HCT116 (cell line): Measurements from ENCODE around the gene TKFC. TPM values are rescaled to one million over a fixed set of nuclear protein-coding genes. Genes with fewer than 3 reads are reported as not detected.

Experiments used
- ATAC-seq: fragments of 200-7000 bp; cut with Tn5 transposase; 2 replicates; pipeline ENCODE4 v1.9.1; 2020; ENCODE audit warnings: mild to moderate bottlenecking, moderate library complexity
- BruUV-seq: library from RNA; stranded (reverse); fragments of 400-500 nt; replicated peaks from 2 replicates; lab custom pipeline; 2021; lab: Mats Ljungman, UMichigan
- CTCF ChIA-PET: fragments of 300-600 bp; sonication (Branson Sonifier 250); formaldehyde crosslinking; loops from one replicate; lab custom pipeline; 2021; ENCODE audit warnings: antibody characterized with exemption; lab: Charles Lee
- POLR2A ChIA-PET: fragments of 300-600, 350-600 bp; sonication (Branson Sonifier 250); formaldehyde crosslinking; loops from one replicate; lab custom pipeline; 2021; ENCODE audit warnings: antibody characterized with exemption; lab: Charles Lee
- RAD21 ChIA-PET, 2 experiments: fragments of 300-600 bp; sonication (Branson Sonifier 250); formaldehyde crosslinking; loops; one replicate each; lab custom pipeline; 2023; ENCODE audit warnings: low total read pairs in 2 of 2; ENCODE audit not compliant: uncharacterized antibody in 2 of 2, unreplicated experiment in 2 of 2, low non-redundant PET in 1 of 2; lab: Charles Lee
- DNase-seq: peaks from one replicate; pipeline ENCODE4 v3.0.0-alpha.2; 2010; ENCODE audit warnings: low read depth, low spot score
- H2AFZ ChIP-seq: fragments of 200-600 bp; shearing (Covaris generic), sonication (generic); 2 replicates; pipeline ENCODE4 v1.6.1; 2017; ENCODE audit warnings: low read depth, mixed run types, mixed read lengths, antibody characterized with exemption, low read length; ENCODE audit not compliant: poor library complexity, severe bottlenecking
- H3K27ac ChIP-seq: 2 replicates; pipeline ENCODE4 v1.5.1; 2012; ENCODE audit warnings: low read depth, low read length
- H3K27me3 ChIP-seq: fragments of 200-600 bp; sonication (generic); 2 replicates; pipeline ENCODE4 v1.6.1; 2016; ENCODE audit warnings: mixed run types, low read length, mixed read lengths; ENCODE audit not compliant: insufficient read depth
- H3K36me3 ChIP-seq, 2 experiments: fragments of 200-500 bp in 1 of 2; fragments of 200-600 bp in 1 of 2; sonication (Bioruptor generic) in 1 of 2; sonication (generic) in 1 of 2; 2 replicates each; pipeline versions ENCODE4 v1.5.1 to v1.6.1; 2014 to 2016; ENCODE audit warnings: low read length in 2 of 2, inconsistent platforms in 1 of 2, mixed read lengths in 1 of 2, mixed run types in 1 of 2; ENCODE audit not compliant: insufficient read depth in 2 of 2, control insufficient read depth in 1 of 2
- H3K4me1 ChIP-seq, 2 experiments: fragments of 200-600 bp in 1 of 2; sonication (generic) in 1 of 2; 2 replicates each; pipeline versions ENCODE4 v1.5.1 to v1.6.1; 2012 to 2017; ENCODE audit warnings: low read length in 2 of 2, inconsistent platforms in 1 of 2, mild to moderate bottlenecking in 1 of 2, mixed read lengths in 1 of 2, mixed run types in 1 of 2, moderate library complexity in 1 of 2; ENCODE audit not compliant: insufficient read depth in 2 of 2, control insufficient read depth in 1 of 2
- H3K4me2 ChIP-seq: fragments of 200-600 bp; sonication (generic); 2 replicates; pipeline ENCODE4 v1.6.1; 2017; ENCODE audit warnings: mixed run types, low read length, mixed read lengths
- H3K4me3 ChIP-seq, 2 experiments: fragments of 200-600 bp in 1 of 2; sonication (generic) in 1 of 2; replicated peaks in 1 of 2; 2 replicates each; pipeline ENCODE4 v1.5.1; 2011 to 2016; ENCODE audit warnings: low read length in 2 of 2, control low read depth in 1 of 2, low read depth in 1 of 2, mild to moderate bottlenecking in 1 of 2, mixed read lengths in 1 of 2, mixed run types in 1 of 2
- H3K79me2 ChIP-seq: fragments of 200-600 bp; sonication (generic); 2 replicates; pipeline ENCODE4 v1.6.1; 2017; ENCODE audit warnings: mild to moderate bottlenecking, mixed run types, low read length, moderate library complexity, mixed read lengths; ENCODE audit not compliant: insufficient read depth
- H3K9ac ChIP-seq: fragments of 200-600 bp; sonication (generic); 2 replicates; pipeline ENCODE4 v1.6.1; 2016; ENCODE audit warnings: low read length, mixed read lengths
- H3K9me2 ChIP-seq: fragments of 200-600 bp; sonication (generic), shearing (Covaris generic); 2 replicates; pipeline ENCODE4 v1.6.1; 2017; ENCODE audit warnings: mixed run types, mild to moderate bottlenecking, moderate library complexity; ENCODE audit not compliant: insufficient read depth
- H3K9me3 ChIP-seq, 2 experiments: fragments of 200-500 bp in 1 of 2; fragments of 200-600 bp in 1 of 2; sonication (Bioruptor generic) in 1 of 2; sonication (generic) in 1 of 2; 2 replicates each; pipeline ENCODE4 v1.6.1; 2014 to 2017; ENCODE audit warnings: low read length in 2 of 2, mixed read lengths in 2 of 2, inconsistent platforms in 1 of 2, low read depth in 1 of 2, mild to moderate bottlenecking in 1 of 2, mixed run types in 1 of 2, moderate library complexity in 1 of 2; ENCODE audit not compliant: control insufficient read depth in 1 of 2, insufficient read depth in 1 of 2
- H4K20me1 ChIP-seq: fragments of 200-600 bp; sonication (generic), shearing (Covaris generic); 2 replicates; pipeline ENCODE4 v1.6.1; 2017; ENCODE audit warnings: mixed run types, mild to moderate bottlenecking, moderate library complexity; ENCODE audit not compliant: insufficient read depth
- CBX3 ChIP-seq: IDR thresholded peaks from 2 replicates; pipeline ENCODE4 v1.6.1; 2012; ENCODE audit warnings: low read depth
- FOSL1 ChIP-seq: IDR thresholded peaks from 2 replicates; pipeline ENCODE4 v1.6.1; 2012; ENCODE audit warnings: low read depth
- JUND ChIP-seq: IDR thresholded peaks from 2 replicates; pipeline ENCODE4 v1.6.1; 2012
- RAD21 ChIP-seq: IDR thresholded peaks from 2 replicates; pipeline ENCODE4 v1.6.1; 2012; ENCODE audit warnings: low read depth, mild to moderate bottlenecking
- SIN3A ChIP-seq: IDR thresholded peaks from 2 replicates; pipeline ENCODE4 v1.6.1; 2012; ENCODE audit warnings: low read depth
- SRF ChIP-seq: IDR thresholded peaks from 2 replicates; pipeline ENCODE4 v1.6.1; 2012; ENCODE audit warnings: low read depth
- YY1 ChIP-seq: IDR thresholded peaks from 2 replicates; pipeline ENCODE4 v1.6.1; 2011; ENCODE audit warnings: low read length, low read depth, moderate library complexity, mild to moderate bottlenecking; ENCODE audit not compliant: insufficient replicate concordance; ENCODE audit errors: extremely low read depth
- ZFX ChIP-seq: fragments of 450-650 bp; IDR thresholded peaks from 2 replicates; pipeline ENCODE4 v1.6.1; 2017
- ZNF274 ChIP-seq: fragments of 200-500 bp; sonication (Bioruptor generic); IDR thresholded peaks from 2 replicates; pipeline ENCODE4 v1.6.1; 2014; ENCODE audit warnings: mild to moderate bottlenecking, low read depth, low read length, inconsistent platforms
- intact Hi-C: fragments of 100-400 bp; cut with micrococcal nuclease; formaldehyde crosslinking; loops from 2 replicates; pipeline ENCODE4 v1.10.0; 2022
- total RNA-seq: library from RNA; stranded (reverse); gene quantifications from one replicate; pipeline ENCODE4 v1.2.1, GENCODE V29; 2021; ENCODE audit not compliant: unreplicated experiment
- TF ChIP-seq, protein P1 (sequence below): IDR thresholded peaks from 2 replicates; pipeline ENCODE4 v1.6.1; 2012

TKFC gene
- total RNA-seq, 1 experiment from 2014 or later, result 156 TPM

- ATAC-seq (no peak), DNase-seq (no peak)
- H4K20me1 ChIP-seq, result no peaks in the 10 kb centered on the region
- no peaks in the 10 kb centered on the region for H3K79me2 ChIP-seq
- no peaks in the 10 kb centered on the region for H3K27me3 ChIP-seq
- ChIA-PET CTCF (interaction anchor here (2.1 kb wide), 1 partner anchor 14 kb away, joined by 14 read pairs; no protein-coding TSS in a partner anchor), RAD21 (no interaction called here), POLR2A (interaction anchor here (1.8 kb wide), 1 partner anchor 12 kb away, joined by 5 read pairs; the partner anchor contains the start of genes CYB561A3 and TMEM138)
- BruUV-seq, result no TSS peak
- no peak overlapping the region for H2AFZ ChIP-seq
- H3K4me3 ChIP-seq, result no peak overlapping the region
- H3K9me2 ChIP-seq, result no peaks in the 10 kb centered on the region
- H3K9ac ChIP-seq, result no peak overlapping the region
- peaks cover 7 to 8% of the 10 kb centered on the region in 2 experiments; a peak in 3 of 4 replicates for H3K36me3 ChIP-seq
- no peak overlapping the region for H3K4me2 ChIP-seq
- no peaks in the 10 kb centered on the region for H3K9me3 ChIP-seq
- H3K4me1 ChIP-seq, result no peaks in the 10 kb centered on the region
- H3K27ac ChIP-seq, result no peak overlapping the region
- intact Hi-C loops, result no loop called here
- TF ChIP-seq FOSL1 (no peak), SRF (no peak), ZFX (no peak), JUND (no peak)
Observed at GRCh38 chr11:61349916-61350315, 16.9 kb downstream of the TKFC start.

DNA sequence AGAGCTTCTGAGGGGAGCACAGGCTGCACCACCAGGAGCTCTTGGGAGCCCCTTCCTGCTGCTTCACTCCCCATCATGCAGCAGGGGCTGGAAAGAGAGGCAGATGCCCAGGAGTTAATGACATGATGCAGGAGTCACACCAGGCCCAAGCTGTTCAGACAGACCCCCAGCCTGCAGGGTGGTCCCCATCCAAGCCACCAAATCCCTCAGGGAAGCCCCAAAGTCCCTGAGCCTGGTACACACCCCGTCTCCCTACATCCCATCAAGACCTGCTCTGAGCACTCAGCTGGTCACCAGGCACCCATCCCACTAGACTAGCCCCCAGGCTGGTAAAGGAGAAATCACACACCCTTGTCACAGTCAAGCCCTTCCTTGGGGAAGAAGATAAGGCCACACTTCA lies 17.3 kb downstream of the TKFC start:
- Histone ChIP-seq H3K36me3 (peaks cover 7 to 8% of the 10 kb centered on the region in 2 experiments; a peak in 3 of 4 replicates), H3K4me1 (no peaks in the 10 kb centered on the region), H4K20me1 (no peaks in the 10 kb centered on the region)
- TF ChIP-seq SIN3A (no peak), FOSL1 (no peak), YY1 (no peak), RAD21 (no peak), CBX3 (no peak), ZFX (no peak), ZNF274 (no peak)
- TF ChIP-seq, protein P1, sequence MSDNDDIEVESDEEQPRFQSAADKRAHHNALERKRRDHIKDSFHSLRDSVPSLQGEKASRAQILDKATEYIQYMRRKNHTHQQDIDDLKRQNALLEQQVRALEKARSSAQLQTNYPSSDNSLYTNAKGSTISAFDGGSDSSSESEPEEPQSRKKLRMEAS, result no peak
- TF ChIP-seq, all 23 proteins: peak for 0
- Histone ChIP-seq H3K79me2 (no peaks in the 10 kb centered on the region), H3K9me2 (no peaks in the 10 kb centered on the region), H3K27ac (no peak overlapping the region), H3K9me3 (no peaks in the 10 kb centered on the region), H3K4me2 (no peak overlapping the region), H3K27me3 (no peaks in the 10 kb centered on the region), H3K9ac (no peak overlapping the region), H2AFZ (no peak overlapping the region), H3K4me3 (no peak overlapping the region)
- DNase-seq, result no peak
- ATAC-seq, result no peak
- CTCF ChIA-PET, result no interaction called here
- RAD21 ChIA-PET, result no interaction called here
- intact Hi-C loops, result no loop called here
- BruUV-seq, result no TSS peak
- POLR2A ChIA-PET, result interaction anchor here (1.8 kb wide), 1 partner anchor 11 kb away, joined by 5 read pairs; the partner anchor contains the start of genes CYB561A3 and TMEM138
